AG20443 (cell line): ENCODE results near the gene RNASE4.
A peak's percentile ranks its signal among the peaks of the same experiment; 100 is the strongest.

Experiments used
- DNase-seq: peaks from one replicate; pipeline ENCODE4 v3.0.0; 2012; ENCODE audit warnings: low spot score, mixed read lengths

Gene RNASE4

DNA sequence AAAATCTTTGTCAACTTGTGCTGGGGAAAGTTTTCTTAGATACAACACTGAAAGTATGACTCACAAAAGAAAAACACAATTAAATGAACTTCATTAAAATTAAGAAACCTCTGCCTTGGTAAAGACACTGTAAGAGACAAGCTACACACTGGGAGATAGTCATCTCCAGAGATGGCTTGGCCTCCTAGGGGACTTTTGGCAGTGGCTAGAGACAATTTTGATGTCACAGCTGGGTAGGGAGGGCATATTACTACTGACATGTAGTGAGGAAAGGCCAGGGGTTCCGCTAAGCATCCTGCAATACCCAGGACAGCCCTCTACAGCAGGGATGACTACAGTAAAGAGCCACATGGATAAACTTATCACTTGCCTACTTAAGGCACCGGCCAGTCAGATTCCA lies 8.7 kb upstream of the RNASE4 start:
- no peak for DNase-seq

- no peak for DNase-seq
These were observed 8.3 kb upstream of the RNASE4 start for GRCh38 chr14:20676072-20676471.

GRCh38 chr14:20679907-20680306 lies 4.5 kb upstream of the RNASE4 start:
- no peak for DNase-seq

- DNase-seq = no peak
These were observed 4.0 kb upstream of the RNASE4 start for GRCh38 chr14:20680363-20680762.

- peak; percentile 64 for DNase-seq
These were observed 3.5 kb upstream of the RNASE4 start for GRCh38 chr14:20680843-20681347.

GRCh38 chr14:20681348-20682126 lies 2.8 kb upstream of the RNASE4 start:
- peak; percentile 63 for DNase-seq

DNA sequence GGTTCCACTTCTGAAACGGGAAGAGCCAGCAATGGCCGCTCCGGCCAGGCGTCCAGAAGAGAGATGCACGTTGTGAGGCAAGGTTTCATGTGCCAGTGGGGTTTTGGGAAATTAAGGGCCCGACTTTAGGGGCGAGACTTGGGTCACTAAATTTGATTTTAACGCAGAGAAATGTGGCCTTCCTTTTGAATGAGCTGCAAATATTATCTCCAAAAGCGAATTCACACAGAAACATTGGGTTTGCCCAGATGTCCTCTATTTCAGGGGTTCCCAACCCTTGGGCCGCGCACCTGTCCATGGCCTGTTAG lies 2.3 kb upstream of the RNASE4 start:
- DNase-seq = no peak

DNA sequence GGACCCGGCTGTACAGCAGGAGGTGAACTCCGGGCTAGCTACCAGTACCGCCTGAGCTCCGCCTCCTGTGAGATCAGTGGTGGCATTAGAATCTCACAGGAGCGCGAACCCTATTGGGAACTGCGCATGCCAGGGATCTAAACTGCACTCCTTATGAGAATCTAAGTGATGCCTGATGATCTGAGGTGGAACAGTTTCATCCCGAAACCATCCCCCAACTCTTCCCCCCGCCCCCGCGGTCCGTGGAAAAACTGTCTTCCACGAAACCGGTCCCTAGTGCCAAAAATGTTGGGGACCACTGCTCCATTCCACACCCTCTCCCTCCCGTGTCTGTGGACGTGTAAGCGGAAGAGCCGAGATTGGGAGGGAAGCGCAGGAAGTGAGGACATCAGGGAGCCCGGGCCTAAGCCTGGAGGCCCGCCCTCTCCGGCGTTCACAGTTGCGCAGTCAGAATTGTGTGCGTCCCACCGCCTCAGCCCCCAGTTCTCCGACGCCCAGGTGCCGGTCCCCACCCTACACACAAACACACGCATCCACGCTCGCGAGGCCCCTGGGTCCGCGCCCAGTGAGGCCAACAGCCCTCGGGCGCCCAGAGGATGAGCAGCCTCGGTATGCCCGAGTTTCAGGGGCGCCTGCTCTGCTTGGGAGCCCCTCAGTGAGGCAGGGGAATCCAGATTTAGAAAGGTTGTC lies 1.8 kb upstream of the RNASE4 start:
- DNase-seq = peak; percentile 90

GRCh38 chr14:20683125-20683890 lies 1.1 kb upstream of the RNASE4 start:
- peak; percentile 45 for DNase-seq

DNA sequence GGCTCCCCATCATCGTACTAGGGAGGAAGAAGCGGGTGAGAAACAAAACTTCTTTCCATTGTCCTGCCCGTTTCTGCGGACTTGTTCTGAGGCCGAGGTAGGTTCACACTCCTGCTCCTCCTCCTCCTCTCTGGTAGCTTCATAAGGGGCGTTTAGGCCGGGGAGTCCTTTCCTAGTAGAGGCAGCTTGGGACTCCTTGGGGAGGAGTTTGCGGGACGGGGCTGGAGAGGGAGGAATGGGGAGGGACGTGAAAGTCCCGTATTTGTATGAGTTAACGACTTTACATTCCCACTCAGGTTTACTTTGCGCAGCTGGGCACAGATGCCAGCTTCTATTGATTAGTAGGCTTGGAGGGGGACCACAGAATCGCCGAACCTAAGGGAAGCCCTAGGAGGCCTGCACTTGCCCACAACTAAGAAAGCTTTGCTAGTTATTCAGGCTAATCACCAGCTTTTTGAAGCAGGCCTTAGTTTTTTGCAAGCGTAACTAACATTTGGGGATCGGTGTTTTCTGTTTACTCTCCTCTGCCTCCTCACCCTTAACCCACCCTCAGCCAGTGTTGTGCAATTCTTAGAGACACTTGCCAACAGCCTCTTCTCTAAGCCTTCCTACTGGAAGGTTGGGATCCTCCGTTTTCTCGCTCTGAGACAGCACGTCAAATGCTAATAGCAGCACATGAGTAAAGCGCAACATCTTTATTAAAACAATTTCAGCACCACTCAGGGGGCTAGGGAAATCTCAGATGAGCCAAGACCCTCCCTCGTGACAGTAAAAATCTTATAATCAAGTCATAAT lies 499 bp downstream of the RNASE4 start:
- peak; percentile 40 for DNase-seq

GRCh38 chr14:20686386-20687143 lies 2.2 kb downstream of the RNASE4 start:
- DNase-seq = no peak

GRCh38 chr14:20687362-20688166 lies 3.2 kb downstream of the RNASE4 start:
- DNase-seq = no peak

DNA sequence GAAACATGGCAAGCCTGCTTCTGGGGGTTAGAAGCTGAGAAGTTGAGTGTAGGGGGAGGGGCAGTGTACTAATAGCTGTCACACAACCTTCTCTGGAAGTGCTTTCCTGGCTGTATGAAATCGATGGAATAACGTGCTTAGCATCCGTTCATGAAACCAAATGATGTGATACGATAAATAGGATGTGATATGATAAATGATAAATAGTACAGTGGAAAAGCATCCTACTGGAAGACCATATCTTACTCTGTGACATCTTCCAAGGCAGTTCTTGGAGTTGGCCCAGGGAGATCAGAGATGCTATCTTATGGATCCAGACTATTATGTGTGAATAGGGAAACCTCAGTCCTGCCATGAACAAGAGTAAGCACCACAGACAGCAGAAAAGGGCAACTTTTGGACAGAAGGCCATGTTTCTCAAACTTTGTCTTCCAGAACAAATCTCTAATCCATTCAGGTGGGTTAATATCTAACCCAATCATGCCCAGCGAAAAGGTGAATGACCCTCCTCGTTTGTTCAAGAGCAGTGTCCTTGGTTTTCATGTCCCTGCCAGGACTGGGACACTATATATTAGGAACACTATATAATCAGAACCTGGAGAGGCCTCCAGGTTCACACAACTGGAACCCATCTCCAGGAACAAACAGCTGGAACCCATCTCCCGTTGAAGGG lies 3.9 kb downstream of the RNASE4 start, which contains the start of gene ANG:
Gene ANG (plus strand): TSS at position 598 of the 673 bp plus-strand sequence. CDS start 4,801 bp downstream, outside the sequence.
- DNase-seq = no peak

DNA sequence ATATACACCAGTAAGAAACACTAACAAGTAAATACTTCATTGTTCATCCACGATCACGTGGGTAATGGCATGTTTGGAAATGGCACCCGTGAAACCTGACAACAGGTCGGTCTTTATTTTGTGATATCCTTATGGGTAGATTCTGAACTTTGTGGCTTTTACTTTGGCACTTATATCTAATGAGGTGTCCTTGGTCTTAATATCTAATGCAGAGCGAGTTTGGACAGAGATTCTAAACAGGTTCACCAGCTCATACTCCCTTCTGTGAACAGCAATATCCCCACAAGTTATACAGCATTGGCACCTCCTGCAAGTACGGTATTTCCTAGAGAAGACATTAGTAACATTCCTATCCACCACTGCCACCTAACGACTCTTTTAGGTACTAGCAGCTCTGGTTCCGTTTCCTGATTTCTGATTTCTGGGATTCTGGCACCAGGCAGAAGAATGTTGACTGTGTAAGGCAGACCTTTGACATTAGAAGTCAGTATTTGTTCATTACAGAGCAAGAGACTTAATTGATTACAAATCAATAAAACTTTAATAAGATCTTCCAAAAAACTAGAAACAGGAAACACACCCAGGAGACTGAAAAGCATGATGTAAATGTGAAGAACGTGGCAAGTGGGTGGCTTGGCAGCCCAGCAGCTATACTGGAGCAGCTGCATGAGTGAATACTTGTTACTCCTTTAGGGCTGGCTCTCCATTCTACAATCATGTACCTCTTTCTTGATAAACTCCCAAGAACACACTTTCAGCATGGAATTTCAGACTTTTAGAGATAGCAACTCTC lies 6.7 kb downstream of the RNASE4 start:
- DNase-seq = peak; percentile 78

- DNase-seq = no peak
These were observed 7.9 kb downstream of the RNASE4 start for GRCh38 chr14:20692116-20692751.

GRCh38 chr14:20696764-20697163 lies 12.4 kb downstream of the RNASE4 start:
- DNase-seq = no peak

DNA sequence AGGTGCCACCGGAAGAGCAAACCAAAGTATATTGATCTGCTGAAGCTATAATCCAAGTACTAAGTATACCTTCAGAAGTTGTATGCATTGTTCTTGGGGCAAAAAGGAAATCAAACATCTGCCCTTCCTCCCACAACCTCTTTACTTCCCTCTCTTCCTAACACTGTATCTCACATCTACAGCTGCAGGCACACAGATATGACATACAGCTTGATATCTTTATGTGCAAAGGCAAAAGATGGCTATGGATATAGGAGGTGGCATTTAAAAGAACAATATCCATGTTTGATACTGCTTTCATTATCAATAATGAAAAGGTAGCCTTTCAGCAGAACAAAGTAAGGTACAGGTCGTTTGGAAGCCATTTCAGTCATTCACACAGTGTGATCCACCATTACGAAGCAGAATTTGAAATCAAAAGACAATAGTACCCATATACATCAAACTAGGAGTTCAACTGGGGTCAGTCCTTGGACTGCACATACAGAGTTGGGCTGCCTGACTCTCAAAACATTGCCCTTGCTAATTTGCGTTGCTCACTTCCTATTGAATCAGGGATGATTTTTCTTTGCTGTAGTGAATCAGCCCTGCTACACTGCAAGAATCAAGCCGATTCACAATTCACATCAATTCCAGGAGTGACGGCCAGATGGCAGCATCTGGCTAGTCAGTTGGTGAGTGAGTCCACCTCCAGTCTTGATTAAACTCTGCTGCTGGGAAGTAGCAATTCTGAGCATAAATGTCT lies 13.1 kb downstream of the RNASE4 start:
- peak; percentile 72 for DNase-seq

- DNase-seq = no peak
These were observed 13.6 kb downstream of the RNASE4 start for GRCh38 chr14:20698018-20698329.
